T-helper 1 cell treated with Interleukin-12 subunit alpha and Interleukin-12 subunit beta and Interleukin-4 antibody, amounts not matched to agents 30 ng/mL and 1 ng/mL, for 36 hours (primary cell): Measurements from ENCODE around the gene FHL1. TPM values are rescaled to one million over a fixed set of nuclear protein-coding genes. Genes with fewer than 3 reads are reported as not detected.
"Not testable (repeated sequence)": the region's sequence is repeated elsewhere in the genome, so short reads cannot be mapped to it uniquely, and the experiment has no call there.

Experiments used
- intact Hi-C: fragments of 100-400 bp; cut with micrococcal nuclease; formaldehyde crosslinking; loops from one replicate; pipeline ENCODE4 v1.15.1; 2024
- total RNA-seq: library from RNA; stranded (reverse); gene quantifications from 2 replicates; pipeline ENCODE4 v1.2.3, GENCODE V29; 2022

Gene FHL1
- total RNA-seq, 1 donor from 2014 or later, result 15.2 TPM

GRCh38 chrX:136205882-136206380, 58.6 kb downstream of the FHL1 start:
- intact Hi-C loops, result loop anchor here (10.0 kb wide), 1 partner anchor 49 kb away; the partner anchor contains the start of gene MAP7D3

DNA sequence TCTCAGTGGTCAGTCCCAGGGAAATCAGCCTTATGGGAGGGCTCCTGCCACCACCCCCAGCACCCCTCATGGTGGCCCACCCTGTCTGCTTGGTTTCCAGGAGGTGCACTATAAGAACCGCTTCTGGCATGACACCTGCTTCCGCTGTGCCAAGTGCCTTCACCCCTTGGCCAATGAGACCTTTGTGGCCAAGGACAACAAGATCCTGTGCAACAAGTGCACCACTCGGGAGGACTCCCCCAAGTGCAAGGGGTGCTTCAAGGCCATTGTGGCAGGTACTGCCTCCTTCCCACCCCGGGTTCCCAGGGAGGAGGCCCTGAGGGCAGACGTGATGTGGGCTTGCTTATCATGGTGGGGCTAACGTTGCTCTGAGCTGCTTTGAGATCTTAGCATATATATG, 59.6 kb downstream of the FHL1 start:
- intact Hi-C loops, result loop anchor here (10.0 kb wide), 1 partner anchor 48 kb away; the partner anchor contains the start of gene MAP7D3

GRCh38 chrX:136207546-136207945, 60.2 kb downstream of the FHL1 start:
- intact Hi-C loops, result loop anchor here (10.0 kb wide), 1 partner anchor 47 kb away; the partner anchor contains the start of gene MAP7D3

DNA sequence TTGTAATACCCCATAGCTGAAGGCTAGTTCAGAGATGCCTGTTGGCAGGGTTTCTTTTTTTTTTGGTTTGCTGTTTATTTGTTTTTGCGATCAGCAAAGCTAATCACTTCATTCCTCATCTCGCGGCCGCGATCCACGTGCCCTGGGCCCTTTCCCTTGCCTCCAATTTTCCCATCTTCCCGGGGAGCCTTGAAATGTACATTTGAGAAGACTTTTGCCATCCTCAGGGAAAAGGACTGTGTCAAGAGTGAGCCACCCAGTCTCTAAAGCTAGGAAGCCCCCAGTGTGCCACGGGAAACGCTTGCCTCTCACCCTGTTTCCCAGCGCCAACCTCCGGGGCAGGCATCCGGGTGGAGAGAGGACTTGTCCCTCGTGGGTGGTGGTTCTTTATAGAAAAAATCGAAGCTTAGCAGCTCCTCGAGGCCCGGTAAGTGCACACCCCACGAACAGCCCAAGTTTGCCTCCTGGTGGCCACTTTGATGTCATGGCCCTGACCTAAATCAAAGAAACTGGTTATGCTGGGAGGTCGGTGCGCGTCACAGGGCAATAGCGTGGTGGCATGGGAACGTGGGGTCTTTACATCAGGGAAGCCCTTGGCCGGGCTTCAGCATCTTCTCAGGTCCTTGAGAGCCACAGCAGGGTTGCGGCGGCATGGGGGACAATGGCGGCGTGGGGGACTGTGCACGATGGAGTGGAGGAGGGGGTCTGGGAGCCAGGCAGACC, 61.8 kb downstream of the FHL1 start:
- intact Hi-C loops, result loop anchor here (1.0 to 10.0 kb wide), 4 partner anchors 43 to 181 kb away; partner anchors contain the start of gene MAP7D3

DNA sequence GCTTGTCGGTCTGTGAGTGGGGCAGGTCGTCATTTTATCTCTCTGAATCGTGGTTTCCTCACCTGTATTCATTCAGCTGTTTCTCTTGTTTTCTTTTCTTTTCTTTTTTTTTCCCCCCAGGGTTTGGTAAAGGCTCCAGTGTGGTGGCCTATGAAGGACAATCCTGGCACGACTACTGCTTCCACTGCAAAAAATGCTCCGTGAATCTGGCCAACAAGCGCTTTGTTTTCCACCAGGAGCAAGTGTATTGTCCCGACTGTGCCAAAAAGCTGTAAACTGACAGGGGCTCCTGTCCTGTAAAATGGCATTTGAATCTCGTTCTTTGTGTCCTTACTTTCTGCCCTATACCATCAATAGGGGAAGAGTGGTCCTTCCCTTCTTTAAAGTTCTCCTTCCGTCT, 62.4 kb downstream of the FHL1 start:
- intact Hi-C loops, result loop anchor here (1.0 to 10.0 kb wide), 4 partner anchors 43 to 181 kb away; partner anchors contain the start of gene MAP7D3

DNA sequence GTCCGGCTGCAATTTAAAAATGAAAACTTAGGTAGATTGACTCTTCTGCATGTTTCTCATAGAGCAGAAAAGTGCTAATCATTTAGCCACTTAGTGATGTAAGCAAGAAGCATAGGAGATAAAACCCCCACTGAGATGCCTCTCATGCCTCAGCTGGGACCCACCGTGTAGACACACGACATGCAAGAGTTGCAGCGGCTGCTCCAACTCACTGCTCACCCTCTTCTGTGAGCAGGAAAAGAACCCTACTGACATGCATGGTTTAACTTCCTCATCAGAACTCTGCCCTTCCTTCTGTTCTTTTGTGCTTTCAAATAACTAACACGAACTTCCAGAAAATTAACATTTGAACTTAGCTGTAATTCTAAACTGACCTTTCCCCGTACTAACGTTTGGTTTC, 62.9 kb downstream of the FHL1 start:
- intact Hi-C loops, result no loop called here

DNA sequence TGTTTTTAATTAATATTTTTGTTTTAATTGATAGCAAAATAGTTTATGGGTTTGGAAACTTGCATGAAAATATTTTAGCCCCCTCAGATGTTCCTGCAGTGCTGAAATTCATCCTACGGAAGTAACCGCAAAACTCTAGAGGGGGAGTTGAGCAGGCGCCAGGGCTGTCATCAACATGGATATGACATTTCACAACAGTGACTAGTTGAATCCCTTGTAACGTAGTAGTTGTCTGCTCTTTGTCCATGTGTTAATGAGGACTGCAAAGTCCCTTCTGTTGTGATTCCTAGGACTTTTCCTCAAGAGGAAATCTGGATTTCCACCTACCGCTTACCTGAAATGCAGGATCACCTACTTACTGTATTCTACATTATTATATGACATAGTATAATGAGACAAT, 63.5 kb downstream of the FHL1 start:
- intact Hi-C loops, result no loop called here

GRCh38 chrX:136211766-136212556, 64.6 kb downstream of the FHL1 start:
- intact Hi-C loops, result no loop called here

DNA sequence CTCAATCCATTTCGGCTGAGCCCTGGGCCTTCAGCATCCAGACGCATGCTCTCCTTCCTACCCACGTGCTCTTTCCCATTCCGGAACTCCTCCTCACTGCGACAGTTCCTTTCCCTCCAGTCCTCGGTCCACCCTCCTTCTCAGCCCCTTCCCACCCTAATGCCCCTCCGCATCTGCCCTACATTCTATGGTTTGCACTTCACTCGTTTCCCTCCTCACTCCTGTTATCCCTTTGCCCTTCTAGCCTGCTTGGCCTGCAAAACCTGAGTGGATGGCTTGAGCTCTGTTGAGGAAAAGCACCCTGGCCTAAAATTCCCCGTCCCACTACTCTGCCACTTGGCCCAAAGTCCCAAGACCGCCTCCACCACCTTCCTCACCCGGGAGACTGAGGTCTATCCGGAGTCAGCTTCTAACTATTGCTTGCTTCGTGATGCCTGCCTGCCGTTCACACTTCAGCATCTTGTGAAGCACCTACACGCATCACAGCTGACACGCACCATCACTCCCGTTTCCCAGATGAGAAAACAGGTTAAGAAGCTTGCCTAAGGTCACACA, 65.3 kb downstream of the FHL1 start:
- intact Hi-C loops, result no loop called here

DNA sequence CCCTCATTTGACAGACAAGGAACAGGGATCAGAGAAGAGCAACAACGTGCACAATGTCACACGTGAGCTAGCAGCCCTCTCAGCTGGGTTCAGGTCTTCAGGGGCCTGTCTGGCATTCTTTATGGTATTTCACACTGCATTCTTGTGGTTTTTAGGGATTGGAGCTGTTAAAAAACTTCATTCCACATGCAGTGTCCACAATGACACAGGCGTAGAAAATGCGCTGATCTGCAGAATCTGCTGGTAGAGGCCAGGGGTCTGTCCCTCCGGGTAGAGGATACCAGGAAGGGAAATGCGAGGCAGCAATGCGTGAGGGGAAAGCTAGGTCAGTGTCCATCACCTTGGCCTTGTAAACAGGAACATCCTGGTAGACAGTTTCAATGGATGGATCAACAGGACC, 67.2 kb downstream of the FHL1 start:
- intact Hi-C loops, result no loop called here

GRCh38 chrX:136215559-136215958, 68.2 kb downstream of the FHL1 start:
- intact Hi-C loops, result no loop called here

- intact Hi-C loops, result no loop called here
Observed at GRCh38 chrX:136219893-136220292, 72.6 kb downstream of the FHL1 start.

- intact Hi-C loops, result no loop called here
Observed at GRCh38 chrX:136220540-136220939, 73.2 kb downstream of the FHL1 start.

DNA sequence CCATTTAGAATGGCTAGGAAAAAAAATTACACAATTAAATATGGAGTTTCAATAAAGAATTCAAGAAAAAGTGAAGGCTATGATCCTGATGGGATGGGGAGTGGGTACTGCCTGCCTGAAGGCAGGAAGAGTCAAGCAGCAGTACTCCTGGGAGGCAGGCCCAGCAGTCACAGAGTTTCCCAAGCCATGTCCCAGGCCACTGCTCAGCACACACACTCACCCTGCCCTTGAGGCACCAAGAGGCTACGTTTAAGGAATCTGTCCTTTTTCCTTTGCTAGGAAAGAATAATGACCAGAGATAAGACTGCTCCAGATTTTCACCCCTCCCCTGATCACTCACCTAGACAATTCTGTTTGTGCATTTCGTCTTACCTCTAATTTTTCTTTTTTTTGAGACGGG, 73.6 kb downstream of the FHL1 start:
- intact Hi-C loops, result no loop called here

- intact Hi-C loops, result no loop called here
Observed at GRCh38 chrX:136221851-136222513, 74.6 kb downstream of the FHL1 start.

DNA sequence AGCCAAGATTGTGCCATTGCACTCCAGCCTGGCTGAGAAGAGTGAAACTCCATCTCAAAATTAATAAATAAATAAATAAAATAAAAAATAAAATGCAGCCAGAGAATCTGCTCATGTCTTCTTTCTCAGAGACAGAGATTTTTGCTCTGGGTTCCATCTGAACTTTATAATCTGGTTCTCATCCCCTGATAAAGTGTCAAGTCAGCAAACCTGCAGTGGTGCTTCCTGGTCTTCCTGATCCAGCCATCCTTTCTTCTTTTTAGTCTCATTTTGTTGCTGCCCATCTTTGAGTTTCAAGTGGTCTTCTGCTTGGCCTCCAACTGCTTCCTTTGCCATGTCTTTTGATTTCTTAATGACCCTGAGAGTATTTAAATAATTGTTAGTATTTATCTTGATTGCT, 79.7 kb downstream of the FHL1 start:
- intact Hi-C loops, result no loop called here

DNA sequence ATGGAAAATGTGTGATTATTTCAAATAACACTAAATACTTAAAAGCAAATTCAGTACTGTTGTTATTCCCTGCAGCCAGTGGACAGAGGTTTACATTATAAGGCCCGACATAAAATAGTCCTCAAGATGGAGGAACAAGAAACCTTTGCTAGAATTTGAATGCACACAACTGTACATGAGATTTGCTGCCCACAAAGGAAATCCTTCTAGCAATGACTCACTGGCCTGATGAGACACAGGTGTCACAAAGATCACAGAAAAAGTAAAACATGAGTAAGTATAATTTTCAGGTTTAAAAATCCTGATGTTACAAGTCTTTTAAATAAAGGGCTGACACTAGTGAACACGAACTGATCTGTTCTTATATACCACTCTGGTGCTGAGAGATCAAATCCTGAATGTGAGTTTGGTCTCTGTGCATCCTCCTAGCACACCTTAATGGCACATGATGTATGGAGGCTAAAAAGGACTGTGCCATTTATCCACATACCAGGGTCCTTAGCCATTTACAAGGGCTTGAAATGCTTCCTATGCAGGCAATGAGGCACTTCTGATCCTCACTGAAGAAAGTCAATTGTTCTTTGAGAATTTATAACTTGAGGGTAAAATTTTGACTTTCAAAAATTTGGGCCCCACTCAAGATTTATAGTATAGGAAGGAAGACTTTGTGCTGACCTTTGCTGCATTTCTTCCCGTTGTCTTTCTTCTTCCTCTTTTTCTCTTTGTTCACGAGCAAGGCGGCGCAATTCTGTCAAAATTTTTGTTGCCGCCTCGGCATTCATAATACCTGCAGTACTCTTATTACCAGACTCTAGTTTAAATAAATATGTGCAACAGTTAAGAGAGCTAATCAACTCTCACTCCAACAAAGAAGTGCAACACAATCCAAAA, 80.9 kb downstream of the FHL1 start:
- intact Hi-C loops, result loop anchor here (2.0 kb wide), 2 partner anchors 23 to 41 kb away; partner anchors contain the start of gene MAP7D3

- intact Hi-C loops, result loop anchor here (2.0 kb wide), 2 partner anchors 22 to 40 kb away; partner anchors contain the start of gene MAP7D3
Observed at GRCh38 chrX:136228839-136229207, 81.5 kb downstream of the FHL1 start.

DNA sequence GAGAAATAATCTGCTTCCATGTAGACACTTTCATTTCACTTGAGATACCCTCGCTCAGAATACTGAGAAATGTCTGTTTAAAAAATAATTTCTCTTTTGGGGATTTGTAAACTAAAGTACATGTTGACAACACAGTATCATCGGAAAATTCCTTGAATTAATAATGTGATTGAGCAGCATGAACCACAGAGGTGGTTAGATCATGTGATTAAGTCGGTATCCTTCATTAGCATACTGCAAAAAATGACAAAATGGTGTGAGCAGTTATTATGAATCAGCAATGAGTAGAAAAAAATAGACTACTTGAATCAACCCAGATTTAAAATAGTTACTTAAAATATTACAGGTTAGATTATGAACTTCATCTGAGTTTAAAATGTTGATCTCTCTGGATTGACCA, 89.7 kb downstream of the FHL1 start:
- intact Hi-C loops, result no loop called here

- intact Hi-C loops, result not testable (repeated sequence)
Observed at GRCh38 chrX:136237849-136238248, 90.5 kb downstream of the FHL1 start.
